GM18508 (cell line): ENCODE data around the gene SPOUT1.

Source experiments
- ATAC-seq: cut with Tn5 transposase; IDR thresholded peaks from one replicate; pipeline ENCODE4 v1.9.1; 2021; ENCODE audit warnings: moderate number of reproducible peaks; ENCODE audit not compliant: insufficient read depth, unreplicated experiment

SPOUT1 gene

DNA sequence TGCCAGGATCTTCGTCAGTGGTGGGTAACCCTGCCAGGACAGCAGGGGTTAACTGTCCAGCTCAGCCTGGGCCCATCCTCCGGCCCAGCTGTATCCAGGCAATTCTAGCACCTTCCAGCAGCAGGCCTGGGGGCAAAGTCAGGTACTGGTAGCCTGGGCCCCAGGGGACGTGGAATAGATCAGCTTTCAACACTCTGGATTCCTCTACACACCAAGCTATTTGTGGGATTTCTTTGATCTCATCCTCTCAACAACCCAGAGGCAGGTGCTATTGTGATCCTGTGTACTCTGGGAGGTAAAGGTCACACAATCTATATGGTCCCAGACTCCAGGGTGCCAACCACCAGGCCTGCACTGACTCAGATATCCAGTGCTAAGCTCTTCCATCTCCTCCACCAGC, 8.7 kb upstream of the SPOUT1 start:
- ATAC-seq = no peak

DNA sequence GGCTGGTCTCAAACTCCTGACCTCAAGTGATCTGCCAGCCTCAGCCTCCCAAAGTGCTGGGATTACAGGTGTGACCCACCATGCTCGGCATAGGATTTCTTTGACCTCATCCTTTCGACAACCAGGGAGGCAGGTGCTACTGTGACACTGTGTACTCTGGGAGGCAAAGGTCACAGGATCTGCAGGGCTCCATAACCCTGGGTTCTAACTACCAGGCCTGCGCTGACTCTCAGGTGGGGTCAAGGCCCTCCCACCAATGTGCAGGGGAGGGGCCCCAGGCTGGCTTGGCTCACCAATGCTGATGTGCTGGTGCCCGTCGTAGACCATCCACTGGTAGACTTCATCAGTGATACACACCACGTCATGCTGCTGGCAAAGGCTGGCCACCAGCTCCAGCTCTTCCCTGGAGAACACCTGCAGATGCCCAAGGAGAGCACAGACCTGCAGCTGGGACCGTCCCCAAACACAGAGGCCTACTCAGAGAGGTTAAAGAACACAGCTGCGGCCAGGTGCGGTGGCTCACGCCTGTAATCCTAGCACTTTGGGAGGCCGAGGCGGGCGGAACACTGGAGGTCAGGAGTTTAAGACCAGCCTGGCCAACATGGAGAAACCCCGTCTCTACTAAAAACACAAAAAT, 7.0 kb upstream of the SPOUT1 start:
- no peak for ATAC-seq

DNA sequence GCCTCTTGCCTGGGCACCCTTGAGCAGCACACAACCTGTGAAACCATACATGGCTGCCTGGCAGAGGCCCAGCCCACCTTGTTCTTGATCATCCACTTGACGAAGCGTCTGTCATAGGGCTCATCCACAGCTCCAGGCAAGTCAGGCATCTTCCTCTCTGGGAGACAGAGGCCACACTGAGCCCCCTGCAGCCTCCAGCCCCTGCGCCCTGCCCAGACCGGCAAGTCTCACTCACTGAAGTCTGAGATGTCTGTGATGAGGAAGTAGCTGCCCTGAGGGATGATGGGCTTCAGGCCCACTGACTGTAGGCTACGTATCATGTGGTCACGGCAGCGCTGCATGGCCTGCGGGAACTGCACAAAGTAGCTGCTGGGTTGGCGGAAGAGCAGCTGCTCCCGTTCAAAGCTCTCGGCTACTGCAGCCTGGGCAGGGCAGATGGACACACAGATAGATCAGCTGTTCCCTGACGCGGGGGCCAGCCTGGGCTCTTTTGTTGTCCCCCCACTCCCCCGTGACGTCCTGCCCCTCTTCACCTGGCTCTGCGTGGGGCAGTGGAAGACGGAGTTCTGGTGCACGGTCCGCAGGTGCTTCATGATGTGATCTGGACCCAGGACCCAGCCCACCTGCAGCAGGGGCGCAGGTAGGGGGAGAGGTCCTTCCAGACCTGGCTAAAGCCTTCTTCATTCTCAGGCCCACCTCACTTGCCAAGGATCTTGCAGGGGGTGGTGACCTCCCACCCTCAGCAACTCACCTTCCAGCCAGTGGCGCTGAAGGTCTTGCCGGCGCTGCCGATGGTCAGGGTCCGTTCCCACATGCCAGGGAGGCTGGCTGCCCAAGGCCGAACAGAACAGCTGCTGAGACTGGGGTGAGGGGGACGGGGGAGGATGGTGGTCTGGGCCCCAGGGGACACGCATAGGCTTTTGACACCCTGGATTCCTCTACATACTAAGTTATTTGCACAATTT, 5.9 kb upstream of the SPOUT1 start:
- ATAC-seq = no peak

DNA sequence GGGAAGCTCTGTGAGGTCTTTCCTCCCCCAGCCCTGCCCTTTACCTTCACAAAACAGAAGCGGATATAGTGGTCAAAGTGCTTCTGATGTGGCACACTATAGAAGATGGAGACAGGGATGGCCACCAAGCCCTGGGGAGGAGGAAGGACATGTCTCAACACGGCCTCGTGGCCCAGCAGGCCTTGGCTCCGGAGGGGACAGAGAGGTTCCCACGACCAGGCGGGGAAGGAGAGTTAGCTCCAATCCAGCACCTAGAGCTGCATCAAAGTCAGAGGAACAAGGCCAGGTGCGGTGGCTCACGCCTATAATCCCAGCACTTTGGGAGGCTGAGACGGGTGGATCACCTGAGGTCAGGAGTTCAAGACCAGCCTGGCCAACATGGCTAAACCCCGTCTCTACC, 4.1 kb upstream of the SPOUT1 start:
- no peak for ATAC-seq

DNA sequence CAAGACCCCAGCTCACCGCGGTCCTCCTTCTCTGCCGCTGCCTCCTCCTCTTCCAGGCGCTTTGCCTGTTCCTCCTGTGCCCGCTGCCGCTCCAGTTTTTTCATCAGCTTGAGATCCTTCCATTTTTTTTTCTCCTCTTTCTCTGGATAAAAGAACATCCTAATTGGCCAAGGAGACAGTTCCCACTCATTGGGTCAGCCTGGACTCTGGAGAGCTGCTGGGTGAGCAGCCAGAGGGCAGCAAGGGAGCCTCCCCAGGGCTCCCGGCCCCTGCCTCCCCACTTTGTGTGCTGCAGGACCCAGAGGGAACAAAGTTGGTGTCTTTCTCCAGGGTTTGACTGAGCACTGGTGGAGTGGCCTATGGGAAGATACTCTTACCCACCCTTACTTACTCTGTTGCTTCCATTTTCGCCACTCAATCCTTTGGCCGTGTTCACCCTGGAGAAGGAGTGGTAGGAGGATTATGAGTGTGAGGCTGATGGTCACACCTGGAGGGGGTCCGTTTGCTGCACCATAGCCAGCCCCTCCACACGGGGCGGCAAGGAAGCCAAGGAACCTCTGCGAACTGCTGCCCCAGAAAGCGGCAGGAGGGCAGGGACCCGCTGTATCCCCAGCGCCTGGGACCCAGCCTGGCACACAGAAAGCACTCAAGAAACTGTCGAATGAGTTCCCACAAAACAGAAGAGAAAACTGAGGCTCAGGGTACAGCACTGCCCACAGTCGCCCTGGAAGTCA, 708 bp downstream of the SPOUT1 start:
- ATAC-seq = no peak

DNA sequence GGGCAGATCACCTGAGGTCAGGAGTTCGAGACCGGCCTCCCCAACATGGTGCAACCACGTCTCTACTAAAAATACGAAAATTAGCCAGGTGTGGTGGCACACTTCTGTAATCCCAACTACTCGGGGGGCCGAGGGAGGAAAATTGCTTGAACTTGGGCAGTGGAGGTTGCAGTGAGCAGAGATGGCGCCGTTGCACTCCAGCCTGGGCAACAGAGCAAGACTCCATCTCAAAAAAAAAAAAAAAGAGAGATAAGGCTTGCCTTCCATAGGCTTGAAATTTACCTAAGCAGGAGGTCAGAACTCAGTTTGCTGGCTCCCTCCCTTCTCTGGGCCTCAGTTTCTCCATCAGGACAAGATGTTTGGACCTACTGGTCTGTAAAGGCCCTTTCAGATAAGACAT, 1.3 kb downstream of the SPOUT1 start:
- ATAC-seq = no peak

DNA sequence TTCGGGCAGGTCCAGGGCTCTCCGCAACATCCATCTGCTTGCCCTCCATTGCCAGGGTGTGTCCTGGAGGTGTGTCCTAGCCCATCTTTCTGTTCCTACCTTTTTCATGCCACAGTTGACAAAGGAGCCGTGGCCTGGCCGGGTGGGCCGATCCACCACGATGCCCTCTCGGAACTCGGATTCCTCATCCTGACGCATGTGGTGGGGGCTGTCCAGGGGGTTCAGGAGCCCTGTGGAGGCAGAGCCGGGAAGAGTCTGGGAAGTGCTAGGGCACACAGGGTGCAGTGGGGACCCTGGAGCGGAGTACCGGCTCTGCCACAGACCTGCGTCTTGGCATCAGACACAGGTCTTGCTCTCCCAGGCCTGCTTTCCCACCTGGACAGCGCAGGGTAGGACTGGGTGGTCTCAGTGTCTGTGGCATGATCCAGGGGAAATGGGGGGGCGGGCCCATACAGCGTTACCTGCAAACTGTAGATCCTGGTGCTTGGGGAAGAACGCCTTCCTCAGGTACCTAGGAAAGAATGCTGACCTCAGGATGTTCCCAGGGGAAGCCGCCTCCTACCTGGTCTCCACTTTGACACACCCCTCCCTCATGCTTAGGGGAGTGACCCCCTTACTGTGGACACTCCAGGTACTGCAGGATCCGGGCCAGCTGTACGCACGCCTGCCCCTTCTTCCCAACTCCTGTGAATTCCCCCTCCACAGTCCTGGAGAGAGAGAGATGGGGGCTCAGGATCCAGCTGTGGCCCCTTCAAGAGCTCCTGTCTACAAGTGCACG, 3.5 kb downstream of the SPOUT1 start:
- no peak for ATAC-seq

DNA sequence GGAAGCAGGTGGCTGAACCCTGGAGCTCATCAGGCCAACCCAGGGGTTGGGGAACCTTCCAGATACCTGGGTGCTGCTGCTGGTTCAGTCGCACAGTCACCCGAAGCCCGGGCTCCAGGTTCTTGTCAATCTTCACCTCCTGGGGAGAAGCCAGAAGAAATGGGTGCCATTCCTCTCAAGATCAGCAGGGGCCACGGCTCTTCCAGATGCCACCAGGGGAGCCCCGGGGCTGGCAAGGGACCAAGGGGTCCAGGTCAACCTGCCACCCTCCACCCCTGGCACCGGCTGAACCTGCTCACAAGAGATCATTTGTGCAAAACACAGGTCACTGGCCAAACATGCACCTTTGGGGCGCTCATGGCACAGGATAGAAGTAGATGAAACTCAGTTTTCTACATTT, 4.7 kb downstream of the SPOUT1 start:
- no peak for ATAC-seq

DNA sequence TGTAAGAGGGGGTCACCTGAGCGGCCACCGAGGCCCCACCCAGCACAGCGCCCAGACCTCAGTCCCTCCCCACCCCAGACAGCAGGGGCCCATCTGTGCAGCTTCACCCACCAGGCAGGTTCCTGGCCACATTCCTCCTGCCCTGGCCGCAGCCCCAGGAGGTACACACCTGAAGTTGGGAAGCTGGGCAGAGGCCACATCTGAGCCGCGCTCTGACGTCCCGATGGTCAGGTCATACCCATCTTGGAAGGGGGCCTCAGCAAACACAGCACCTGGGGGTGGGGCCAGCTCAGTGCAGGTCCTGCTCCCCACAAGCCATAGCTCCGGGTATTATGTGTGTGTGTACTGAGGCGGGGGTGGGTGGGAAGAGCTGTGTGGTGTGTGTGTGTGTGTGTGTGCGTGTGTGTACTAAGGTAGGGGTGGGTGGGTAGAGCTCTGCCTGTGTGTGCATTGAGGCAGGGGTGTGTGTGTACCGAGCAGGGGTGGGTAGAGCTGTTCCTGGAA, 5.6 kb downstream of the SPOUT1 start:
- ATAC-seq = no peak

DNA sequence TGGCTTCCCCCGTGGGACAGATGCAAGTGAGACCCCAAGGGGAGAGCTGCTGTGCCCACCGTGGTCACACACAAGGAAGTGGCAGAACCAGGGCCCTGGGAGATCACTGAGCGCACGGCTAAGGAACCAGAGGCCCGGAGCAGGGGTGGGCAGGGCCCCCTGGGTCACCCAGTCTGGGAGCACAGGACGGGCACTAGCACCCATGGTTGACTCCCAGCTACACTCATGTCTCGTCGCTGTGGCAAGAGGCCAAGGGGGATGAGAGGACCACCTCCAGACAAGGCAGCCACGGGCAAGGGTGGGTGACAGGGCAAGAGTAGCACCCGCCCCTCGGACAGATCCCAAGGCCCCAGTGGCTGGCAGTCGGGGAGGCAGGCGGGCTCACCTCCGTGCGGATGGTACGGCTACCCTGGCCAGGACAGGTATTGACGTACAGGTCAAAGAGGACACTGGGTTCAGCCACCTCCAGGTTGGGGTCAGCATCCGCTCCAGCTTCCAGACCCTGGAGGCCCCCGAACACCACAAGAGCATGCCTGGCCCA, 6.2 kb downstream of the SPOUT1 start:
- no peak for ATAC-seq

DNA sequence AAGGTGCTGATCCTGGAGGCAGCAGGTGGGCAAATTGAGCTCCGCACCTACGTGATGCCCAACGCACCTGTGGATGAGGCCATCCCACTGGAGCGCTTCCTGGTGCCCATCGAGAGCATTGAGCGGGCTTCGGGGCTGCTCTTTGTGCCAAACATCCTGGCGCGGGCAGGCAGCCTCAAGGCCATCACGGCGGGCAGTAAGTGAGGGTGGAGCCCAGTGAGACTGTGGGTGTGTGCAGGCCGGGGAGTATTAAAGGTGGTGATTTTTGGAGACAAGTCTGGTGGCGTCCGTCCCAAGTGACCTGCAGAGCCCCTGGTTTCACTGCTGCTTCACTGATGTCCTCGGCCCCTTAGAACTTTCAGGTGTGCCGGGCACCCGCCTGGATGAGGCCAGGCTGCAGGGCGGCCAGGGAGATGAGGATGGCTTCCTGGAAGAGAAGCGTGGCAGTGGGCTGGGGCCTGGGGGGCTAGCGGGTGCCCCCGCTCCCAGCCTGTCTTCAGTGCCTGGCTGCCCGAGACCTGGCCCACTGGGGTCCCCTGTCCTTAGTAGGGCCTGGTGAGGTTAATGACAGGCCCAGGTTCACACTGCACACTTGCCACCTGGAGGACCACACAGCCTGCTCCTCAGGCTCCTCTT, 7.1 kb downstream of the SPOUT1 start:
- no peak for ATAC-seq

DNA sequence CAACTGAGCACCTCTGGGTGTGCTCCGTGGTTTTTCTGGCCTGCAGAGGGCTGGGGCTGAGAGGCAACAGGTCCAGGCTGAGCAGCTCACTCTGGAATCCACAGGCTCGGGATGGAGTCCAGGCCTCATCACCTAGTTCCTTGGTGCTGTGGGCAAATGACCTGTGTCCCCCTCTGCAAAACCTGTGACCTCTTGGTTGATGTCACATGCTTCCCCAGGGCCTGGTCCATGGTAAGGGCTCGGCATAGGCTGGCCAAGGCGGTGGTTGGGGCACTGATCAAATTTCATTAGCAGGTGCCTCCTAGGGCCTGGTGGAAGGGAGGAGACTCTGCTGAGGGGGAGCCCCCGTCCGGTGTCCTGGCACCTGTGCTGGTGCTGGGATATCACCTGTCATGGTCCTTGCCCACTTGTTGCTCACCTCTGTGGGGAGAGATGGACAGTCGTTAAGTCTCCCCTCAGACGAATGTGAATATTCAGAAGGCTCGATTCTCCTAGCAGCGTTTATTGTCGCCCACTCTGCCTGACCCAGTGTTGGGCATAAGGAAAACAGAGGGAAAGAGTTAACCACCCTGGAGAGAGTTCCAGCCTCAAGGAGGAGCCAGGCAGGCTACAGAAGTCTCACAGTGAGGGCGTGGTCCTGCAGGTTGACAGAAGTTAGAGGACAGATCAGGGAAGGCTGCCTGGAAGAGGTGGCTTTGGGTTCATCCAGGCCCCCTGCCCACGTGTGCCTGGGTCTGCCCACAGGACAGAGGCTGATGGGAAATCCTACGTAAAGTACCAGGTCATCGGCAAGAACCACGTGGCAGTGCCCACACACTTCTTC, 7.8 kb downstream of the SPOUT1 start:
- no peak for ATAC-seq

DNA sequence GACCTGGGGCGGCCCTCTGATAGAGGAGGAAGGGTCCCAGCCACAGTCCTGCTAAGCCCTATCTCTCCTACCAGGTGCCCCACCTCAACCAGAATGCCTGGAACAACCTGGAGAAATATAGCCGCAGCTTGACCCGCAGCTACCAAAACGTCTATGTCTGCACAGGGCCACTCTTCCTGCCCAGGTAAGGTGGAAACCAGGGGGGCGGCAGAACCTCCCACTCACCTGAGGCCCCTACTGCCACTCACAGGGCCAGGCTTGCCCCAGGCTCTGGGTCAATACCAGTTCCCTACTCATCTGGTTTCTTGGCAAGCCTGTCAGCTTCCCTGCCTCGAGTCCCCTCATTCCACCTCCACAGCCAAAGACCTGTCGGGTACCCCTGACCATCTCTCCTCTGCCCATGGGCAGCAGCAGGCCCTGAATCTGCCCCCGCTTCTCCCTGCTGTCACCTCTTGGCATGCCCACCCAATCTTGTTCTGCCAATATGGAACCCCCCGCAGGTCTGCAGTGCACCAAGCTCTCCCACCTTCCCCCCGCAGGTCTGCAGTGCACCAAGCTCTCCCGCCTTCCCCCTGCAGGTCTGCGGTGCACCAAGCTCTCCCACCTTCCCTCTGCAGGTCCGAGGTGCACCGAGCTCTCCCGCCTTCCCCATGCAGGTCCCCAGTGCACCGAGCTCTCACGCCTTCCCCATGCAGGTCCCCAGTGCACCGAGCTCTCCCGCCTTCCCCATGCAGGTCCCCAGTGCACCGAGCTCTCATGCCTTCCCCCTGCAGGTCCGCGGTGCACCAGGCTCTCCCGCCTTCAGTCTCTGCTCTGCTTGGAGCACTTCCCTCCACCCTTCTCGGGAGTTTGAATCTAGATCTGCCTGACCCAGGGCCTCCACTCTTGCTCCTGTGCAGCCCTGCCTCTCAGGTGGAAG, 8.7 kb downstream of the SPOUT1 start:
- no peak for ATAC-seq

DNA sequence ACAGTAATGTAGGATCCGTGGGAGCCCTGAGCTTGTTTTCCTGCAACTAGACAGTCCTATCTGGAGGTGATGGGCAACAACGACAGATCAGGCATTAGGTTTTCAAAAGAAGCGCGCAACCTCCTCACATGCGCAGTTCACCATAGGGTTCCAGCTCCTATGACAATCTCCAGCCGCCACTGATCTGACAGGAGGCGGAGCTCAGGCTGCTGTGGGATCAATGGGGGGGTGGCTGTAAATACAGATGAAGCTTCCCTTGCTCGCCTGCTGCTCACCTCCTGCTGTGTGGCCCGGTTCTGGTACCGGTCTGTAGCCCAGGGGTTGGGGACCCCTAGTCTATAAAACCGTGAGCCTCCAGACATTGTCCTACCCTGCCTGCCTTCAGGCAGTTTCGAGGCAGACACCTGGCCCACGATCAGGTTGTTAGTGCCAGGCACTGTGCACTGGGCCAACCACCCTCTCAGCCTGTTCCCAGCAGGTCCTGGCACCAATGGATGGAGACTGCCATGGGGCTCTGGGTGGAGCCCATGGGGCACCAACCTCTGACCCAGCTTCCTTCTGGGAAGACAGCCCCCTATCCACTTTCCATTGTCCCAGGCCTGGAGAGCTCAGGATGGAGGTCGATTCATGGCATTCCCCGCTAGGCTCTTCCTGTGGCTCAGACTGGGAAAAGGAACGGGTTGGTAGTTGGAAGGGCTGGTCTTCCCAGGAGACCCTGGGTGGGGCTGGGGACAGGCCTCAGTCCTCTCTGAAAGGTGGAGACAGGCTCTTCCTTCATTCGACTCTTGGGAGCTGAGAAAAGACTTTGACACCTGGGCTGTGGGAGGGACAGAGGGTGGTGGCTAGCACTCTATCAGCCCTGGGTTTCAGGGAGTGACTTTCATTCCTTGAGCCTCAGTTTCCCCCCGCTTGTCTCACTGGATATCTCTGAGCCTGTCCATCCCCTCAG, 9.6 kb downstream of the SPOUT1 start:
- no peak for ATAC-seq

DNA sequence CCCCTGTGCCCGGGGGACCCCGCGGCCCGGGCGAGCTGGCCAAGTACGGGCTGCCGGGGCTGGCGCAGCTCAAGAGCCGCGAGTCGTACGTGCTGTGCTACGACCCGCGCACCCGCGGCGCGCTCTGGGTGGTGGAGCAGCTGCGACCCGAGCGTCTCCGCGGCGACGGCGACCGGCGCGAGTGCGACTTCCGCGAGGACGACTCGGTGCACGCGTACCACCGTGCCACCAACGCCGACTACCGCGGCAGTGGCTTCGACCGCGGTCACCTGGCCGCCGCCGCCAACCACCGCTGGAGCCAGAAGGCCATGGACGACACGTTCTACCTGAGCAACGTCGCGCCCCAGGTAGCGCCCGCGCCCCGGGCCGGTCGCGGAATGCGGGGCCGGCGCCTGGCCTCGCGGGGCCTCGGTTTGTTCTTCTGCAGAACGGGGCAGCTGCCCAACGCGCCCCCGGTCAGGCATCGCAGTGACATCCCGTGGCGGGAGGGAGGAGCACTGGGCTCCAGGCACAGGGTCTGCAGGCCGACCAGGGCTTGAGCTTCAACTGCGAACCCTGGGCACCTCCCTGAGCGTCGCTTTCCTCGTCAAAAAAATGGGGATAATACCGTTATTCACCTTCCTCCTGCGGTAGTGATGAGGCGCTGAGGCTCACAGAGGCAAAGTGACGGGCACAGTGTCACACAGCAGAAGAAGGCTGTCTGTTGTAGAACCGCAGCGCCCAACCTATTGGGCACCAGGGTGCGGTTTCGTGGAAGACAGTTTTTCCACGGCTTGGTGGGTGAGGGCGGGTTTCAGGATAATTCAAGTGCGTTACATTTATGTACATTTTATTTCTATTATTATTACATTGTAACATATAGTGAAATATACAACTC, 10.5 kb downstream of the SPOUT1 start:
- no peak for ATAC-seq
